ENCODE measurements around the gene ZNF574.

ZNF574 gene

GRCh38 chr19:42123765-42124164, 47.8 kb downstream of the ZNF574 start:
- no peak for DNase-seq

GRCh38 chr19:42124386-42124901, 48.5 kb downstream of the ZNF574 start:
- DNase-seq: peak in 1 of 56 donors; percentile 3

GRCh38 chr19:42125536-42125935, 49.6 kb downstream of the ZNF574 start:
- DNase-seq: no peak

- no peak for DNase-seq
Measured at GRCh38 chr19:42126574-42126973, 50.6 kb downstream of the ZNF574 start.

GRCh38 chr19:42129399-42130253, 53.7 kb downstream of the ZNF574 start:
- DNase-seq: peak in 30 of 56 donors; percentile 4 to 59 (median 16)

GRCh38 chr19:42130254-42130573, 54.2 kb downstream of the ZNF574 start:
- no peak for DNase-seq
